HG03196 (cell line): ENCODE results near the gene ABCF2.

ENCODE experiments used
- ATAC-seq: cut with Tn5 transposase; IDR thresholded peaks from one replicate; pipeline ENCODE4 v1.9.1; 2021; ENCODE audit not compliant: unreplicated experiment

ABCF2 gene

GRCh38 chr7:151175047-151175792, 51.8 kb downstream of the ABCF2 start:
- ATAC-seq = no peak

- no peak for ATAC-seq
Observed at GRCh38 chr7:151174246-151175046, 52.6 kb downstream of the ABCF2 start.

GRCh38 chr7:151173386-151174245, 53.4 kb downstream of the ABCF2 start:
- ATAC-seq = no peak

- ATAC-seq = peak; percentile 58
Observed at GRCh38 chr7:151172273-151173141, 54.5 kb downstream of the ABCF2 start.

GRCh38 chr7:151168787-151169162, 58.2 kb downstream of the ABCF2 start:
- ATAC-seq = no peak

- no peak for ATAC-seq
Observed at GRCh38 chr7:151168003-151168786, 58.8 kb downstream of the ABCF2 start.

GRCh38 chr7:151167197-151167961, 59.6 kb downstream of the ABCF2 start, which contains the start of gene GBX1:
GBX1 (minus strand) TSS chr7:151167694; CDS start chr7:151167548, 146 bp downstream.
- no peak for ATAC-seq

- ATAC-seq = no peak
Observed at GRCh38 chr7:151166629-151167196, 60.3 kb downstream of the ABCF2 start.
